ENCODE measurements around the gene TFDP2.
"Not testable (repeated sequence)": the region's sequence is repeated elsewhere in the genome, so short reads cannot be mapped to it uniquely, and the experiment has no call there.

The TFDP2 gene

GRCh38 chr3:141930801-141931200 lies 218.5 kb downstream of the TFDP2 start:
- DNase-seq (ENCODE audit: low spot score): no peak
- FAIRE-seq: no peak

- FAIRE-seq: no peak
- no peak for DNase-seq (ENCODE audit: low spot score)
Observed at GRCh38 chr3:141929341-141929995, 219.9 kb downstream of the TFDP2 start.

GRCh38 chr3:141928631-141929270 lies 220.6 kb downstream of the TFDP2 start:
- DNase-seq (ENCODE audit: low spot score): no peak

GRCh38 chr3:141926929-141927328 lies 222.4 kb downstream of the TFDP2 start:
- no peak for DNase-seq (ENCODE audit: low spot score)

More at GRCh38 chr3:141928631-141929270, 220.6 kb downstream of the TFDP2 start:
- FAIRE-seq: no peak

GRCh38 chr3:141925677-141926076 lies 223.7 kb downstream of the TFDP2 start:
- FAIRE-seq; DNase-seq (ENCODE audit: low spot score): not testable (repeated sequence)

More at GRCh38 chr3:141926929-141927328, 222.4 kb downstream of the TFDP2 start:
- FAIRE-seq: no peak

DNA sequence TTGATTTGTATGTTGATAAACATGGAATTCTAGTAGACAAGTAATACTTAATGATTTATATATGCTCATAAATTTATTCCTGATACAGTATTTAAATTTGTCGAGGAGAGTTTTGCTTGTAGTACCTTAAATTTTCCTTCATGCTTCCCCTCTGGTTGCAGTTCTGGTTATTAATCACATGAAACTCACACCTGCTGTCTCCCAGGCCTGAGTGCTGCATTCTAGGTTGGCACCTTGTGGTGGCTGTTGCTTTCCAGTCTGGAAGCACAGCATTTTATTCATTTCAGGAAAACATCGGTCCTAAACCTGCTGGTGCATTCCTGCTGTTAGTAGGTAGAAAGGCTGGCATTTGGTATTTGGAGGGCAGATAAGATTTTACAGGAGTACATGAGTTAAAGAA lies 228.0 kb downstream of the TFDP2 start:
- no peak for FAIRE-seq
- no peak for DNase-seq (ENCODE audit: low spot score)

GRCh38 chr3:141920701-141921100 lies 228.6 kb downstream of the TFDP2 start:
- no peak for DNase-seq (ENCODE audit: low spot score)
- no peak for FAIRE-seq

DNA sequence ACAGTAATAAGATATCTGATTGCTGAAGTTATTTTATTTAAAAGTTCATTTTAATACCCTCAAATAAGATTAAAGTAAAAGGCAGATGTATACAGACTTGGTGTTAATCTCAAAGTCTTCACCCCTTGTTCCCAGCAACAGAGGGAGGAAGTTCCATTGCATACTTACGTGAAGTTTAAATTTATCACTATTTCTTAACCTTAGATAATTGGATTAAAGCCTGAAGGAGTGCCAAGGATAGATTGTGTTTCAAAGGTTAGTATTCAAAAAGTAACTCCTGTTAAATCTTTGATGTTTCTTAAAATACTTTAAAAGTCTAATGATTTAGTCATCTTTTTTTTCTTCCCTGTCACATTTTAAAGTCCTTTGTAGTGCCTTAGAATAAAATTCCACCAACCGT lies 233.6 kb downstream of the TFDP2 start:
- FAIRE-seq: no peak

DNA sequence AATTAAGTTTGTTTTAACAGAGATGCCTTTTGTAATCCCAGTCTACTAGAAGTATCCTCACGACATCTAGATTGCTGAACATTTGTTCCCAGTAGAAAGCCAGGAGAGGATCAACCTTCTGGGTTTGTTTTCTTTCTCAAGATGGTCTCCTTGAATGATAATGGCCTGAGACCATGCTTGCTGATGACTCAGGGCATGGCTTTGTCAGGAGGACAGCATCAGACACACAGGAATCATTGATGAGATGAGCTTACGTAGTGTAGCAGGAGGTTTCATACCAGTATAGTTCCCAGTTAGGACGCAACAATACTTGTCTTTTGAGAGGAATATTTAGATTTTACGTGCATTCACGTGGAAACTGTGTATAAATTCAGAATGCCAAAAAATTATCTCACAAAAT lies 234.3 kb downstream of the TFDP2 start:
- DNase-seq (ENCODE audit: low spot score) (no peak), FAIRE-seq (no peak)

More for the DNA sequence above, 233.6 kb downstream of the TFDP2 start:
- no peak for DNase-seq (ENCODE audit: low spot score)

DNA sequence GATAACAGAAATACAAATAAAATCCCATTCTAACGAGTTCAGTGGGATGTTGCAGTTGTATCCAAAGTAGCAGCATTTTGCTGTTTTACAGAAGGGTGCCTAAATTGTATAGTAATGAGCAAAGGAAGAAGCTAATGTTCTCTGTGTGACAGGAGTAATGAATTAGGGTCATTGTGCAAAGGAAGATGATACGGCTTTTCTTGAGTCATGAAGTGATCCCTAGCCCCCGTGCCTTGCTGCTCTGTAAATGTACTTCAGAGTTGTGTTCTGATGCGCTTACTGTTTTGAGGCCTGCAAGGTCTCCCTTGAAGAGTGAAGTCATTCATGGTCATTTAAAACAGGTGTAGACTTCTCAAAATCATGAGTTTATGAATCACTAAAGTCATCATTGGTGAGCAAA lies 235.0 kb downstream of the TFDP2 start:
- FAIRE-seq (no peak), DNase-seq (ENCODE audit: low spot score) (no peak)

- FAIRE-seq (no peak), DNase-seq (ENCODE audit: low spot score) (no peak)
Observed at GRCh38 chr3:141913150-141913811, 236.1 kb downstream of the TFDP2 start.

- FAIRE-seq; DNase-seq (ENCODE audit: low spot score): not testable (repeated sequence)
Observed at GRCh38 chr3:141909986-141910385, 239.4 kb downstream of the TFDP2 start.

DNA sequence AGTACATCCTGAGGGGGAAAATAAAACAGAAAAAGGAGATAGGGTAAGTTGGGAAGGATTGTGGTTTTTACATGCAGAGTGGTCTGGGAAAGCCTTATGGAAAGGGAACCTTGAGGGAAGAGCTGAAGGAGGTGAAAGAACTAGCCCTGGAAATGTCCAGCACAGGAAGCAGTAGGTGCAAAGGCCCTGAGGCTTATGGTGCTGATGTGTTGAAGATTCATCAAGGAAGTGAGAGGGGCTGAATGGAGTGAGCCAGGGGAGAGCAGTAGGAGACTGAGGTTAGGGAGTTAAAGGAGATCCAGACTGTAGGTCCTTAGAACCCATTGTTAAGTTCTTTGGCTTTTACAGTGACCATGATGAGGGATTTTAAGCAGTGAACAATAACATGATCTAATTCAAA lies 239.9 kb downstream of the TFDP2 start:
- DNase-seq (ENCODE audit: low spot score) (no peak), FAIRE-seq (no peak)

DNA sequence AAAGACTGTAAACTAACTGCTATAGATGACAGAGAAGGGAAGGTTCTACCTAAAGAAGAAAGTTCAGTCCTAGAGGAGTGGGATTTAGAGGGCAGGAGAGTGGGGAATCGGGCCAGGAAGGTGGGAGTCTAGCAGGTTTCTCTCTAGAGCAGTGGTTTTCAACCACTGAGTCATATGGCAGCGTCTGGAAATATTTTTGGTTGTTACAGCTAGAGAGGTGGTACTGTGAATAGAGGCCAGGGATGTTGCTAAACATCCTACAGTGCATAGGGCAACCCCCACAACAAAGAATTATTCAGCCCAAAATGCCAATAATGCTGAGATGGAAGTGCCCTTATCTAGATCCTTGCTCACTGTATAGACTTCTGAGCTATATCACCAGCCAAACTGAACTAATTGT lies 244.2 kb downstream of the TFDP2 start:
- FAIRE-seq (no peak), DNase-seq (ENCODE audit: low spot score) (no peak)

DNA sequence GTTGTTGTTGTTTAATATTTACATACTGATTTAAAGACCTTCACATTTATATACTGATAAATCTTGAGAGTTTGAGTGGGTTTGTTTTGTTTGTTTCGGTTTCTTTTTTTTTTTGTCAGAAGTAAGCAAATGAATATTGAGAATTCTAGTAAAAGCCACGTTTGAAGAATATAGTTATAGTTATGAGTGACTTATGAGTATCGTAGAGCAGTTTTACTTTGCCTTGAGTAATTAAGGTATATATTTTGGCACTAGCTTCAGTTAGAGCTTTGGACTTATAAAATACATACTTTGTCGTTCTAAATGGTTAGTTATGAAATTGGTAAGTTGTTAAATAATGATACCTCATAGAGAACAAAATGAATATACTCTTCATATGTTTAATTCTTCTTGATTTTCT lies 245.1 kb downstream of the TFDP2 start:
- FAIRE-seq: no peak
- no peak for DNase-seq (ENCODE audit: low spot score)

- DNase-seq (ENCODE audit: low spot score) (no peak), FAIRE-seq (no peak)
Observed at GRCh38 chr3:141901914-141902313, 247.4 kb downstream of the TFDP2 start.

- FAIRE-seq: no peak
- DNase-seq (ENCODE audit: low spot score): no peak
Observed at GRCh38 chr3:141900343-141900742, 249.0 kb downstream of the TFDP2 start.

- DNase-seq (ENCODE audit: low spot score): no peak
- no peak for FAIRE-seq
Observed at GRCh38 chr3:141898908-141899307, 250.4 kb downstream of the TFDP2 start.

DNA sequence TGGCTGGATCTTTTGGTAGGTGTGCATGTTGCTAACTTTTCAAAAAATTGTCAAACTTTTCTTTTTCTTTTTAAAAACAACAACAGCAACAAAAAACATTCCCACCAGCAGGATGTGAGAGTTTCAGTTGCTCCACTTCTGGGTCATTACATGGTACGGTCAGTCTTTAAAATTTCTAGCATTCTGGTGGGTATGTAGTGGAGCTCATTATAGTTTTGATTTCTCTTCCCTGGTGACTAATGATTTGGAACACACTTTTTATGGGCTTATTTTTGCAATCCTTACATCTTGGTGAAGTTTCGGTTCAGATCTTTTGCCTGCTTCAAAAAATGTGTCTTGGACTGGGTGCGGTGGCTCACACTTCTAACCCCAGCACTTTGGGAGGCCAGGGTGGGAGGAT lies 253.6 kb downstream of the TFDP2 start:
- no peak for DNase-seq (ENCODE audit: low spot score)
- FAIRE-seq: no peak

DNA sequence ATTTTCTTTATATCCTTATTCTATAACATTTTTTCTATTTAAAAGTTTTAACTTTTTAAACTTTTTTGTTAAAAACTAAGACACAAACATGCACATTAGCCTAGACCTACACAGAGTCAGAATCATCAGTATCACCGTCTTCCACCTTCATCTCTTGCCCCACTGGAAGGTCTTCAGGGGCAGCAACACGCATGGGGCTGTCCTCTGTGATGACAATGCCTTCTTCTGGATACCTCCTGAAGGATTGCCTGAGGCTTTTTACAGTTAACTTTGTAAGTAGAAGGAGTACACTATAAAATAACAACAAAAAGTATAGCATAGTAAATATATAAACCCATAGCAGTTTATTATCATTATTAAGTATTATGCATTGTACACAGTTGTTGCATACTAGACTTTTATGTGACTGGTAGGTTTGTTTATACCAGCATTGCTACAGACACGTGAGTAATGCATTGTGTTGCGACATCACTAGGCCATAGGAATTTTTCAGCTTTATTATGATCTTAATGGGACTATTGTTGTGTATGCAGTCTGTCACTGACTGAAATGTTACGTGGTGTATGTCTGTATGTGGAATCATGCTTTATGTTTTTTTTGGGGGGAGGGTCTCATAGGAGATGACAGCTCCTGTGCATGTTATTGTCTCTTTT lies 254.7 kb downstream of the TFDP2 start:
- FAIRE-seq: no peak
- no peak for DNase-seq (ENCODE audit: low spot score)

All from urothelium cell line (cell line).